ENCODE data around the gene SWSAP1. TPM values are rescaled to one million over a fixed set of nuclear protein-coding genes. Genes with fewer than 3 reads are reported as not detected.
A peak's percentile ranks its signal among the peaks of the same experiment; 100 is the strongest.

SWSAP1 gene, protein sequence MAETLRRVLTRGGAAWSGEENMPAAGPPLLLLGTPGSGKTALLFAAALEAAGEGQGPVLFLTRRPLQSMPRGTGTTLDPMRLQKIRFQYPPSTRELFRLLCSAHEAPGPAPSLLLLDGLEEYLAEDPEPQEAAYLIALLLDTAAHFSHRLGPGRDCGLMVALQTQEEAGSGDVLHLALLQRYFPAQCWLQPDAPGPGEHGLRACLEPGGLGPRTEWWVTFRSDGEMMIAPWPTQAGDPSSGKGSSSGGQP
- total RNA-seq (2021) (2.4 to 3.9 TPM (median 3.0 TPM) in 3 replicates), Bru-seq, nascent RNA (percentile 62 among the genes with signal in this experiment)
- long read RNA-seq, experiment 1, transcript SWSAP1-201 (2 exons, 1,684 nt), result major isoform, 19 of 21 reads
- long read RNA-seq, experiment 1, partial matches to known transcripts, result 0 of 21 reads
- long read RNA-seq, experiment 1, other reads (novel, unspliced or antisense), result 2 of 21 reads
- long read RNA-seq, experiment 2, transcript SWSAP1-201 (2 exons, 1,684 nt), result major isoform, 8 of 11 reads
- long read RNA-seq, experiment 2, partial matches to known transcripts, result 0 of 11 reads
- long read RNA-seq, experiment 2, other reads (novel, unspliced or antisense), result 3 of 11 reads
- long read RNA-seq, experiment 3, transcript SWSAP1-201 (2 exons, 1,684 nt), result major isoform, 44 of 49 reads
- long read RNA-seq, experiment 3, partial matches to known transcripts, result 0 of 49 reads
- long read RNA-seq, experiment 3, other reads (novel, unspliced or antisense), result 5 of 49 reads

- ChIA-PET POLR2A (interaction anchor here (0.5 to 3.1 kb wide), 12 partner anchors 9 to 144 kb away, joined by 3 to 16 read pairs (median 5); partner anchors contain the start of genes CCDC159, EPOR, ODAD3 and PRKCSH), CTCF (interaction anchor here (0.6 to 4.6 kb wide), 27 partner anchors 9 to 326 kb away, joined by 3 to 59 read pairs (median 6); partner anchors contain the start of genes CCDC159, CNN1, ECSIT and EPOR)
- H3K27ac Mint-ChIP-seq, result no peak within 1 kb of the TSS; the same call in 1 of the 2 replicates
- H3K4me3 Mint-ChIP-seq, result no peak within 1 kb of the TSS
- DNase-seq (ENCODE audit: low spot score) (peak; percentile 98), ATAC-seq (peak; percentile 93)
- H3K27me3 Mint-ChIP-seq (ENCODE audit: low read depth), result no peaks in the 10 kb centered on the region
- H3K9me3 Mint-ChIP-seq, result no peaks in the 10 kb centered on the region
- H3K4me1 Mint-ChIP-seq, result peaks cover 19% of the 10 kb centered on the region
- H3K36me3 Mint-ChIP-seq, result peaks cover 6% of the 10 kb centered on the region
- TF ChIP-seq ZNF425 (CRISPR knock-in tag; conservative IDR thresholded peaks at IDR 0.05) (no peak), E2F1 (CRISPR knock-in tag; IDR thresholded peaks at IDR 0.05) (no peak), TP53 (CRISPR knock-in tag; IDR thresholded peaks at IDR 0.05) (no peak), CBFB (CRISPR knock-in tag; IDR thresholded peaks at IDR 0.05; ENCODE audit: low read depth) (no peak), ESRRA (CRISPR knock-in tag; IDR thresholded peaks at IDR 0.05; ENCODE audit: borderline replicate concordance) (no peak), ZNF396 (CRISPR knock-in tag; IDR thresholded peaks at IDR 0.05; ENCODE audit: borderline replicate concordance) (no peak), GABPB1 (CRISPR knock-in tag; IDR thresholded peaks at IDR 0.05) (peak; percentile 37; the same call in 1 of the 2 replicates), ZNF416 (CRISPR knock-in tag; IDR thresholded peaks at IDR 0.05) (0 out of 2 replicates have a peak, but pooled peaks have one; percentile 17), ELF4 (CRISPR knock-in tag; IDR thresholded peaks at IDR 0.05; ENCODE audit: low read depth) (no peak), PREB (CRISPR knock-in tag; IDR thresholded peaks at IDR 0.05; ENCODE audit: borderline replicate concordance) (no peak), SP1 (CRISPR knock-in tag; conservative IDR thresholded peaks at IDR 0.05) (peak; percentile 76), ATF1 (CRISPR knock-in tag; IDR thresholded peaks at IDR 0.05) (no peak), FOXK1 (CRISPR knock-in tag; IDR thresholded peaks at IDR 0.05) (peak; percentile 60; the same call in 1 of the 2 replicates), ATF6 (CRISPR knock-in tag; IDR thresholded peaks at IDR 0.05) (no peak)
- TF ChIP-seq, protein P1, sequence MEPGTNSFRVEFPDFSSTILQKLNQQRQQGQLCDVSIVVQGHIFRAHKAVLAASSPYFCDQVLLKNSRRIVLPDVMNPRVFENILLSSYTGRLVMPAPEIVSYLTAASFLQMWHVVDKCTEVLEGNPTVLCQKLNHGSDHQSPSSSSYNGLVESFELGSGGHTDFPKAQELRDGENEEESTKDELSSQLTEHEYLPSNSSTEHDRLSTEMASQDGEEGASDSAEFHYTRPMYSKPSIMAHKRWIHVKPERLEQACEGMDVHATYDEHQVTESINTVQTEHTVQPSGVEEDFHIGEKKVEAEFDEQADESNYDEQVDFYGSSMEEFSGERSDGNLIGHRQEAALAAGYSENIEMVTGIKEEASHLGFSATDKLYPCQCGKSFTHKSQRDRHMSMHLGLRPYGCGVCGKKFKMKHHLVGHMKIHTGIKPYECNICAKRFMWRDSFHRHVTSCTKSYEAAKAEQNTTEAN (CRISPR knock-in tag; IDR thresholded peaks at IDR 0.05), result no peak
- TF ChIP-seq, protein P2, sequence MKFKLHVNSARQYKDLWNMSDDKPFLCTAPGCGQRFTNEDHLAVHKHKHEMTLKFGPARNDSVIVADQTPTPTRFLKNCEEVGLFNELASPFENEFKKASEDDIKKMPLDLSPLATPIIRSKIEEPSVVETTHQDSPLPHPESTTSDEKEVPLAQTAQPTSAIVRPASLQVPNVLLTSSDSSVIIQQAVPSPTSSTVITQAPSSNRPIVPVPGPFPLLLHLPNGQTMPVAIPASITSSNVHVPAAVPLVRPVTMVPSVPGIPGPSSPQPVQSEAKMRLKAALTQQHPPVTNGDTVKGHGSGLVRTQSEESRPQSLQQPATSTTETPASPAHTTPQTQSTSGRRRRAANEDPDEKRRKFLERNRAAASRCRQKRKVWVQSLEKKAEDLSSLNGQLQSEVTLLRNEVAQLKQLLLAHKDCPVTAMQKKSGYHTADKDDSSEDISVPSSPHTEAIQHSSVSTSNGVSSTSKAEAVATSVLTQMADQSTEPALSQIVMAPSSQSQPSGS (CRISPR knock-in tag; IDR thresholded peaks at IDR 0.05; ENCODE audit: borderline replicate concordance, low read depth), result no peak
- TF ChIP-seq, protein P3, sequence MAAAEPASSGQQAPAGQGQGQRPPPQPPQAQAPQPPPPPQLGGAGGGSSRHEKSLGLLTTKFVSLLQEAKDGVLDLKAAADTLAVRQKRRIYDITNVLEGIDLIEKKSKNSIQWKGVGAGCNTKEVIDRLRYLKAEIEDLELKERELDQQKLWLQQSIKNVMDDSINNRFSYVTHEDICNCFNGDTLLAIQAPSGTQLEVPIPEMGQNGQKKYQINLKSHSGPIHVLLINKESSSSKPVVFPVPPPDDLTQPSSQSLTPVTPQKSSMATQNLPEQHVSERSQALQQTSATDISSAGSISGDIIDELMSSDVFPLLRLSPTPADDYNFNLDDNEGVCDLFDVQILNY (CRISPR knock-in tag; IDR thresholded peaks at IDR 0.05), result peak; percentile 27; the same call in 1 of the 2 replicates
- TF ChIP-seq, protein P4, sequence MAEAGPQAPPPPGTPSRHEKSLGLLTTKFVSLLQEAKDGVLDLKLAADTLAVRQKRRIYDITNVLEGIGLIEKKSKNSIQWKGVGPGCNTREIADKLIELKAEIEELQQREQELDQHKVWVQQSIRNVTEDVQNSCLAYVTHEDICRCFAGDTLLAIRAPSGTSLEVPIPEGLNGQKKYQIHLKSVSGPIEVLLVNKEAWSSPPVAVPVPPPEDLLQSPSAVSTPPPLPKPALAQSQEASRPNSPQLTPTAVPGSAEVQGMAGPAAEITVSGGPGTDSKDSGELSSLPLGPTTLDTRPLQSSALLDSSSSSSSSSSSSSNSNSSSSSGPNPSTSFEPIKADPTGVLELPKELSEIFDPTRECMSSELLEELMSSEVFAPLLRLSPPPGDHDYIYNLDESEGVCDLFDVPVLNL (CRISPR knock-in tag; IDR thresholded peaks at IDR 0.05; ENCODE audit: borderline replicate concordance, low read depth), result no peak
These were observed at the start of gene SWSAP1 for GRCh38 chr19:11374433-11375142. SWSAP1 (plus strand) TSS chr19:11374666; CDS start chr19:11374681, 15 bp downstream.

Data from WTC11 (cell line).